Neural cell (in vitro differentiated cells): ENCODE data around the gene SUN1. TPM values are rescaled to one million over a fixed set of nuclear protein-coding genes. Genes with fewer than 3 reads are reported as not detected.

Experiments
- H2AFZ ChIP-seq: fragments of 200-600, 300-800 bp; sonication (generic), shearing (Covaris generic); 2 replicates; pipeline ENCODE4 v1.6.0; 2014; ENCODE audit warnings: low read depth, mild to moderate bottlenecking, antibody characterized with exemption, low read length, moderate library complexity
- H3F3A ChIP-seq: fragments of 200-600 bp; shearing (Covaris generic); 2 replicates; pipeline ENCODE4 v1.6.1; 2016; ENCODE audit warnings: mild to moderate bottlenecking, moderate library complexity, mixed read lengths, antibody characterized with exemption, low read length; ENCODE audit not compliant: insufficient read depth, poor library complexity, severe bottlenecking
- H3K27ac ChIP-seq: fragments of 200-600, 300-800 bp; sonication (generic), shearing (Covaris generic); 2 replicates; pipeline ENCODE4 v1.5.1; 2014; ENCODE audit warnings: mild to moderate bottlenecking, low read length, moderate library complexity
- H3K27me3 ChIP-seq: fragments of 300-800, 200-600 bp; sonication (generic), shearing (Covaris generic); 2 replicates; pipeline ENCODE4 v1.6.0; 2014; ENCODE audit warnings: mild to moderate bottlenecking, low read depth, low read length, moderate library complexity; ENCODE audit not compliant: insufficient read depth
- H3K36me3 ChIP-seq: fragments of 300-800, 200-600 bp; sonication (generic), shearing (Covaris generic); 2 replicates; pipeline ENCODE4 v1.5.1; 2014; ENCODE audit warnings: mild to moderate bottlenecking, antibody characterized with exemption, low read length, moderate library complexity; ENCODE audit not compliant: insufficient read depth
- H3K4me2 ChIP-seq: fragments of 300-800, 200-600 bp; sonication (generic), shearing (Covaris generic); 2 replicates; pipeline ENCODE4 v1.6.0; 2014; ENCODE audit warnings: mild to moderate bottlenecking, low read length
- H3K4me3 ChIP-seq: fragments of 300-800, 200-600 bp; sonication (generic), shearing (Covaris generic); 2 replicates; pipeline ENCODE4 v1.5.1; 2014; ENCODE audit warnings: mild to moderate bottlenecking, low read length, moderate library complexity
- H3K79me2 ChIP-seq: fragments of 200-600 bp; shearing (Covaris generic); replicated peaks from 2 replicates; pipeline ENCODE4 v1.6.0; 2014; ENCODE audit warnings: mild to moderate bottlenecking, low read length, moderate library complexity; ENCODE audit not compliant: insufficient read depth
- H3K9ac ChIP-seq: fragments of 300-800, 200-600 bp; sonication (generic), shearing (Covaris generic); 2 replicates; pipeline ENCODE4 v1.6.1; 2016; ENCODE audit warnings: mild to moderate bottlenecking, low read length, mixed read lengths
- H3K9me2 ChIP-seq: fragments of 200-600 bp; shearing (Covaris generic); 2 replicates; pipeline ENCODE4 v1.6.1; 2016; ENCODE audit warnings: mild to moderate bottlenecking, low read length, mixed read lengths; ENCODE audit not compliant: insufficient read depth
- H3K9me3 ChIP-seq: fragments of 200-600, 300-800 bp; sonication (generic), shearing (Covaris generic); 2 replicates; pipeline ENCODE4 v1.6.1; 2016; ENCODE audit warnings: mild to moderate bottlenecking, mixed run types, low read length, moderate library complexity, mixed read lengths
- H4K20me1 ChIP-seq: fragments of 200-600 bp; shearing (Covaris generic); 2 replicates; pipeline ENCODE4 v1.6.1; 2016; ENCODE audit warnings: mild to moderate bottlenecking, mixed run types; ENCODE audit not compliant: insufficient read depth
- CTCF ChIP-seq: fragments of 450-650 bp; IDR thresholded peaks from 2 replicates; pipeline ENCODE4 v1.5.1; 2014; ENCODE audit warnings: antibody characterized with exemption, mild to moderate bottlenecking, moderate library complexity; ENCODE audit not compliant: poor library complexity, severe bottlenecking
- EP300 ChIP-seq: fragments of 450-650 bp; conservative IDR thresholded peaks from 2 replicates; pipeline ENCODE4 v1.6.1; 2014; ENCODE audit warnings: antibody characterized with exemption, mild to moderate bottlenecking, moderate library complexity; ENCODE audit not compliant: poor library complexity, severe bottlenecking
- EZH2 ChIP-seq: fragments of 200-600, 300-800 bp; shearing (Covaris generic), sonication (generic); IDR thresholded peaks from 2 replicates; pipeline ENCODE4 v1.6.1; 2014; ENCODE audit warnings: antibody characterized with exemption, low read length, borderline replicate concordance, mild to moderate bottlenecking; ENCODE audit not compliant: insufficient read depth, poor library complexity, severe bottlenecking
- MXI1 ChIP-seq: fragments of 450-650 bp; conservative IDR thresholded peaks from 2 replicates; pipeline ENCODE4 v1.6.1; 2014; ENCODE audit warnings: antibody characterized with exemption, mild to moderate bottlenecking; ENCODE audit not compliant: poor library complexity, severe bottlenecking
- POLR2AphosphoS5 ChIP-seq: IDR thresholded peaks from 2 replicates; pipeline ENCODE4 v1.6.1; 2012
- RAD21 ChIP-seq: fragments of 450-650 bp; conservative IDR thresholded peaks from 2 replicates; pipeline ENCODE4 v1.6.1; 2014; ENCODE audit warnings: antibody characterized with exemption, mild to moderate bottlenecking, moderate library complexity
- SMC3 ChIP-seq: fragments of 450-650 bp; conservative IDR thresholded peaks from 2 replicates; pipeline ENCODE4 v1.6.1; 2014; ENCODE audit warnings: antibody characterized with exemption, mild to moderate bottlenecking, moderate library complexity; ENCODE audit not compliant: poor library complexity
- TAF1 ChIP-seq: IDR thresholded peaks from 2 replicates; pipeline ENCODE4 v1.6.1; 2012; ENCODE audit warnings: low read depth
- polyA plus RNA-seq: library from polyadenylated mRNA; depleted of rRNA; stranded (reverse); fragments of >200 nt; gene quantifications from 2 replicates; pipeline ENCODE4 v1.2.3, GENCODE V29; 2014
- TF ChIP-seq, protein P1 (sequence below): IDR thresholded peaks from 2 replicates; pipeline ENCODE4 v1.6.1; 2012; ENCODE audit warnings: borderline replicate concordance

The SUN1 gene
- polyA plus RNA-seq, 1 donor from 2014 or later, result 309 TPM

GRCh38 chr7:831596-832166 lies 595 bp upstream of the SUN1 start (continued):
- TF ChIP-seq, protein P1, sequence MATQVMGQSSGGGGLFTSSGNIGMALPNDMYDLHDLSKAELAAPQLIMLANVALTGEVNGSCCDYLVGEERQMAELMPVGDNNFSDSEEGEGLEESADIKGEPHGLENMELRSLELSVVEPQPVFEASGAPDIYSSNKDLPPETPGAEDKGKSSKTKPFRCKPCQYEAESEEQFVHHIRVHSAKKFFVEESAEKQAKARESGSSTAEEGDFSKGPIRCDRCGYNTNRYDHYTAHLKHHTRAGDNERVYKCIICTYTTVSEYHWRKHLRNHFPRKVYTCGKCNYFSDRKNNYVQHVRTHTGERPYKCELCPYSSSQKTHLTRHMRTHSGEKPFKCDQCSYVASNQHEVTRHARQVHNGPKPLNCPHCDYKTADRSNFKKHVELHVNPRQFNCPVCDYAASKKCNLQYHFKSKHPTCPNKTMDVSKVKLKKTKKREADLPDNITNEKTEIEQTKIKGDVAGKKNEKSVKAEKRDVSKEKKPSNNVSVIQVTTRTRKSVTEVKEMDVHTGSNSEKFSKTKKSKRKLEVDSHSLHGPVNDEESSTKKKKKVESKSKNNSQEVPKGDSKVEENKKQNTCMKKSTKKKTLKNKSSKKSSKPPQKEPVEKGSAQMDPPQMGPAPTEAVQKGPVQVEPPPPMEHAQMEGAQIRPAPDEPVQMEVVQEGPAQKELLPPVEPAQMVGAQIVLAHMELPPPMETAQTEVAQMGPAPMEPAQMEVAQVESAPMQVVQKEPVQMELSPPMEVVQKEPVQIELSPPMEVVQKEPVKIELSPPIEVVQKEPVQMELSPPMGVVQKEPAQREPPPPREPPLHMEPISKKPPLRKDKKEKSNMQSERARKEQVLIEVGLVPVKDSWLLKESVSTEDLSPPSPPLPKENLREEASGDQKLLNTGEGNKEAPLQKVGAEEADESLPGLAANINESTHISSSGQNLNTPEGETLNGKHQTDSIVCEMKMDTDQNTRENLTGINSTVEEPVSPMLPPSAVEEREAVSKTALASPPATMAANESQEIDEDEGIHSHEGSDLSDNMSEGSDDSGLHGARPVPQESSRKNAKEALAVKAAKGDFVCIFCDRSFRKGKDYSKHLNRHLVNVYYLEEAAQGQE, result no peak

DNA sequence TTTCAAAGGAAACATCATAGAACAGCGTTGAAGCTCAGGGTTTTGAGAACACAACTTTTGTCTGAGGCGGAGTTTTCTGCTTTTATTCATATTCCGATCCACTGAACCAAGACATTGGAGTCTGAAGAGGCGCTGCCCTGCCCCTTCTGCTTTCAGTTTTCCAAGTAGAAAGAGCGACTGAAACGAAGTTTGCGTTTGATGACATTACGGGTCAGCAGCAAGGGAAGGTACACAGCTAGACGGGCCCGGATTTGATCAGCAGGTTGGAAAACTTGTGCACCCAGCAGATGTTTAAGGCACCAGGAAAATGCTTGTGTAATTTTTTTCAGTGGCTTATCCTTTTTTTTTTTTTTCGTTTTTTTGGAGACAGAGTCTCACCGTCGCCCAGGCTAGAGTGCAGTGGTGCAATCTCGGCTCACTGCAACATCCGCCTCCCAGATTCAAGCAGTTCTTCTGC lies 720 bp downstream of the SUN1 start:
- no peak overlapping the region for H3K27ac ChIP-seq
- no peak overlapping the region for H3K4me3 ChIP-seq
- no peak overlapping the region for H3K4me2 ChIP-seq
- TF ChIP-seq SMC3 (no peak), RAD21 (no peak), TAF1 (no peak), EP300 (no peak), POLR2AphosphoS5 (no peak), MXI1 (no peak), EZH2 (no peak), CTCF (no peak)
- TF ChIP-seq, protein P1, result no peak
- no peaks in the 10 kb centered on the region for H3K36me3 ChIP-seq
- H3K9me2 ChIP-seq, result no peaks in the 10 kb centered on the region
- no peaks in the 10 kb centered on the region for H3F3A ChIP-seq
- peaks cover 49% of the 10 kb centered on the region for H3K79me2 ChIP-seq
- no peaks in the 10 kb centered on the region for H3K27me3 ChIP-seq
- H2AFZ ChIP-seq, result no peak overlapping the region
- H4K20me1 ChIP-seq, result no peaks in the 10 kb centered on the region
- no peak overlapping the region for H3K9ac ChIP-seq
- H3K9me3 ChIP-seq, result no peaks in the 10 kb centered on the region
